GM18861 (cell line): ENCODE results near the gene LIAS.
"Not testable (repeated sequence)": the region's sequence is repeated elsewhere in the genome, so short reads cannot be mapped to it uniquely, and the experiment has no call there.

Source experiments
- ATAC-seq: cut with Tn5 transposase; IDR thresholded peaks from one replicate; pipeline ENCODE4 v1.9.1; 2021; ENCODE audit not compliant: unreplicated experiment

The LIAS gene

DNA sequence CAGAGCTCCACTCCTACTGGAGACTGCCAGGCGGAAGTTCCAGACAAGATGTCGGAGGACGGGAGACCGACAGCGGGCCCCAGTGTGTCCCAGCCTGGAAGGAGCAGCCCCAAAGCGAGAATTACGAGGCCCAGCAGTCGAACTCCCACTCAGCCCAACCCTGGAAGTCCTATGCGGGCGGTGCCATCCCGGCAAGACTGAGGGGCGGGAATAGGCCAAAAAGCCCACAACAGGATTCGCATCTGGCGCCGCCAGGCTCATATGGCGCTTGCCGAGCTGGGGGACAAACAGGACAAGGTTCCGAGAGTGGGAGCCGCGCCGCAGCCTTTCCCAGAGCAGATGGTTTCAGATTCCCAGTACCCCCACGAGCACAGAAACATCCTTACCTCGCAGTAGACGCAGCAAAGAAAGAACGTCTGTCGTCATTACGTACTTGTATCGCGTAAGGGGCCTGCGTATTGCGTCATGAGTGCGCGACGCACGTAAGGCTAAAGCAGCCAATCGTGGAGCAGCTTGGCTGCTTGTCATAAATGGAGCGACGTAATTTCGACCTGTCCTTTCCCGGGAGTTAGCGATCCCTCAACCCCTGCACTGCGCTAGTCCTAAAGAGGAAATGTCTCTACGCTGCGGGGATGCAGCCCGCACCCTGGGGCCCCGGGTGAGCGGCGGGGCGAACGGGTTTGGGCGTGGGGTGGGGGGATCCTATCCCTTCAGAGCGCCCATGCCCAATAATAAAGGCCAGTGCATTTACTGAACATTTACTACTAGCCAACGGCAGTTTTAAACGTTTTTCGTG lies at the start of gene LIAS, which contains the start of gene RPL9:
LIAS (plus strand) TSS at position 552 of the 796 bp plus-strand sequence; CDS start at position 614, 62 bp downstream.
RPL9 (minus strand) TSS at position 418 of the 796 bp plus-strand sequence. CDS start 483 bp downstream, outside the sequence.
- ATAC-seq: peak; percentile 81

DNA sequence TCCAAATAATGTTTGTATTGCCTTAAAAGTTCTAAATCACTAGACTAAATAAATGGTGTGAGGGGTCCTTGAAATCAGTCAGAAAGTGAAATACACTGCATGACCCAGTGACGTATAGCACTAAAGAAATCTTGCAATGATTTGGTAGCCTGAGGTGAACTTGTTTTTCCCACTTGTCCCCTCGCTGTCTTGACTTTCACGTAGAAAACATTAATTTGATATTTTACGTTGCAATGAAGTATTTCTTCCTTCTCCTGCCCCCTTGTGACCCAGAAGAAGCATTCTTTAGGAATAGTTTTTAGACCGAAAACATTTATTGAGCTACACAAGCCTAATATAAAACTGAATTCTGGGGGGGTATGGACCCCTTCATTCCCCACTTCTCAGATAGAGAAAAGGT lies 48.4 kb upstream of the LIAS start:
- no peak for ATAC-seq

DNA sequence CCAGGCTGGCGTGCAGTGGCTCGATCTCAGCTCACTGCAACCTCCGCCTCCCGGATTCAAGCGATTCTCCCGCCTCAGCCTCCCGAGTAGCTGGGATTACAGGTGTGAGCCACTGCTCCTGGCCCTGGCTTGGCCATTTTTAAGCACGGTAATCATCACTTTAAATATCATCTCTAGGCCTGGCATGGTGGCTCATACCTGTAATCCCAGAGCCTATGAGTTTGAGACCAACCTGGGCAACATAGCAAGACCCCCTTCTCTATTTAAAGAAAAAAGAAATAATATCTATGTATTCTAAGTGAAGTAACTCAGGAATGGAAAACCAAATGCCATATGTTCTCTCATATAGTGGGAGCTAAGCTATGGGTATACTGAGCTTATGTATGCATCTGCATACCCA lies 47.3 kb upstream of the LIAS start:
- ATAC-seq: not testable (repeated sequence)

DNA sequence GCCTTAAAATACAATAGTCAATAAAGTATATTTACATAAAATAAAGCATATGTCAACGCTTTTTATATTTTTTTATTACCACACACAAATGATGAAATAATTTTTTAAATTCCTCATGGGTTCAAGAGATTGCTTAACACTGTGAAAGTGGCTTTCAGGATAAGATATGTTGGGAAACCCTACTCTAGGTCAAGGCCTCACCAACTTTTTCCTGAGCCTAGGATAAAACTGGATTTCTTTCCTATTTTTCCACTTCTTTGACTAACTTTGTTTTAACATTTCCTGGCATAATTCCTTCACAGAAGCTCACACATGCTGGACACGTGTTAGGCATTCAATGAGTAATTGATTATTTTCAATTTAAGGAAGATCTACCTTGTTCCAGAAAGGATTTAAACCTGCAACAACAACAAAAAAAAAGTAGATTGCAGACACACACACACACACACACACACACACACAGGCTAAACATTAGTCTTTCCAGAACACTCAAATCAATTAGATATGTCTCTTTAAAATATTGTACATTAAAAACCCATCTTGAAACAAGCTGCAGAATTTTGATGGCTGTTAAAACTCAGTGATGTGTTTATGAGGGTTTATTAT lies 43.1 kb upstream of the LIAS start:
- no peak for ATAC-seq

DNA sequence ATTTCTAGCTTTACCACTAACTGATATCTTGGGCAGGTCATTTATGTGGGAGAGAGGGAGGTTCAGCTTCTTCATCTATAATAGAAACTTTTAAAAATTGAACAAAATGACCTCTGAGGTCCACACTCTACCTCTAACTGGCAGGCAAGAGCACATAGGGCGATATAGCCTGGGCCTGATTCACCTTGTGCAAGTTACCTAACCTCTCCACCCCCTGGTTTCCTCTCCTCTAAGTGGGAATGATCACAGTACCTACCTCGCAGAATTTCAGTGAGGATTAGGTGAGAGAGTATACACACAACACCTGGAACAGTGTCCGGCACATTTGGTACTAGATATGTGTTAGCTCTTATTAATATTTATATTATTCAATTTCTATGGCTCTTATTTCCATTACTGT lies 36.6 kb upstream of the LIAS start:
- ATAC-seq: no peak

DNA sequence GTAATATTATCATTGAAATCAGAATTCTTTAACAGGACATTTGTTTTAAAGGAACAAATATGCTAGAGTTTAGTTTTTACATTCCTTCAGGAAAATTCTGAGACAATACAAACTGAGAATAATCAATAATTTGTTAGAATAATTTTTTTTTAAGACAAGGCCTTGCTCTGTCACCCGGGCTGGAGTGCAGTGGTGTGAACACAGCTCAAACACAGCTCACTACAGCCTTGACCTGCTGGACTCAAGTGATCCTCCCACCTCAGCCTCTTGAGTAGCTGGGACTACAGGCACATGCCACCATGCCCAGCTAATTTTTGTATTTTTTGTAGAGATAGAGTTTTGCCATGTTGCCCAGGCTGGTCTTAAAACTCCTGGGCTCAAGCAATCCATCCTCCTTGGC lies 33.6 kb upstream of the LIAS start:
- ATAC-seq: not testable (repeated sequence)

DNA sequence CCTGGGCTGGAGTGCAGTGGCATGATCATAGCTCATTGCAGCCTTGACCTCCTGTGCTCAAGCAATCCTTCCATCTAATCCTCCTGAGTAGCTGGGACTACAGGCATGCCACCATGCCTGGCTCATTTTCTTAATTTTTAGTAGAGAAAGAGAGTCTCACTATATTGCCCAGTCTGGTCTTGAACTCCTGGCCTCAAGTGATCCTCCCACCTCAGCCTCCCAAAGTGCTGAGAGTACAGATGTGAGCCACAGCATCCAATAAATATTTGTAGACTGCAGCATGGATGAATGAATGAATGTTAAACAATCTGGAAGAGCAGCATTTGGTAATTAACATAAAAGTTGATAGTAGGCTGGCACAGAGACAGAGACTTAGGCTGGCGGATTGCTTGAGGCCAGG lies 32.1 kb upstream of the LIAS start:
- ATAC-seq: no peak

DNA sequence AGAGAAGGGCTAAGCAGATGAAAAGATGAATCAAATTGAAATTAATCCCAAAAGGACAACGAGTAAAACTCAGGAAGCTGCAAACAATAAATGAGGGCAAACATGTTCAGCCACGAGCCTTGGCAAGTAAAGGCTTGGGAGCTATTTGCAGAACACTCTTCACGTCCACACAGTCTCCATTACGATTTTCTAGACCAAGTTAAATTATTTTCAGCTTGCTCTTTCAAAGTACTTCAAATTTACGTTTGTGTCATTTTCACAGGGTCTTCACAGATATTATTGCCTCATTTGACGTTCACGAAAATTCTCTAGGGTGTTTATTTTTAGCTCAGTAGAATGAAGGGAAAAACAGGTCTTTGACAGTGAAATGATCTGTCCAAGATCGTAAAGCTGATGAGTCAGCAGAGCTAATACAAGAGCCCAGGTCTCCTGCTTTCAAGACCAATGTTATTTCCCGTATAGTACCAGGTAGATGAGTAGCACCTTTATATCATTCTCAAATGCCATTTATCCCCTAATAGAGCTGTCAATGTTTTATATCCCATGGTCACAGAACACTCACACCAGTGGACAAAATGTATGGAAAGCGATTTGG lies 31.2 kb upstream of the LIAS start:
- ATAC-seq: no peak

DNA sequence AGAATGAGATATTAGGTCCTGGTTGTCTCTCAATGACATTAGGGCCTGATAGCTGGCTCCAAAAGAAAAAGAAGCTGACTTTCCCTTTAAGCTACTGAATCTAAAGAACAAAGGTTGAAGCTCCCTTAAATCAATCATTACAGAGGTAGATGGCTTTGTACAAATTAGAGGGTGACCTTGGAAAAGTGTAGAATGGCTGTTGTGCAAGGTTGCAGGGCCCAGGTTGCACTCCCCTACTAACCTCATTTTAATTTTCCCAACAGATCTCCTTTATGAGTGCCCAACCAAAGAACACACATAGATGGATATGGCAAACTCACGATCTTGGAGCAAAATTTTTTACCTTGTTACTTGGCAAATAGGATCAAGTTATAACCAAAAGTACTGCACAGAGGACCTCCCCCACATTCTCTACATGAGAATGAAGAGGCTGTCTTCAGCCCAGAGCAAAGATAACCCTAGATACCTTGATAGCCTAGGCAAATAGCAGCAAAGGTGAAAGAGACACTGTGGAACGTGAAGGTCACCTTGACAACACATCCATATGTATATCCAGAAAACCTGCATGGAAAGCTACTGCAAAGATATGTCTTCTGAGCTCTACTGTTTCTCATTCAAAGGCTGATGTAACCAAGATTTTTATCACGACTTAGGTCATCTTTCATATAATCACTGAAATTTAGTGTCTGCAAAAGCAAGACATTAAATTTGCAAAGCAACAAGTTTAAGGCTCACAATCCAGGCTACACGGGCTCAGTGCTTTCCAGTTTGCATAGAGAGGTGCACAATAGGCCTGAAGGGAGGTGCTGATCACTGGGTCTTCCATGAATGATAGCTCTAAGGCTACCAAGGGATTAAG lies 29.2 kb upstream of the LIAS start:
- no peak for ATAC-seq

DNA sequence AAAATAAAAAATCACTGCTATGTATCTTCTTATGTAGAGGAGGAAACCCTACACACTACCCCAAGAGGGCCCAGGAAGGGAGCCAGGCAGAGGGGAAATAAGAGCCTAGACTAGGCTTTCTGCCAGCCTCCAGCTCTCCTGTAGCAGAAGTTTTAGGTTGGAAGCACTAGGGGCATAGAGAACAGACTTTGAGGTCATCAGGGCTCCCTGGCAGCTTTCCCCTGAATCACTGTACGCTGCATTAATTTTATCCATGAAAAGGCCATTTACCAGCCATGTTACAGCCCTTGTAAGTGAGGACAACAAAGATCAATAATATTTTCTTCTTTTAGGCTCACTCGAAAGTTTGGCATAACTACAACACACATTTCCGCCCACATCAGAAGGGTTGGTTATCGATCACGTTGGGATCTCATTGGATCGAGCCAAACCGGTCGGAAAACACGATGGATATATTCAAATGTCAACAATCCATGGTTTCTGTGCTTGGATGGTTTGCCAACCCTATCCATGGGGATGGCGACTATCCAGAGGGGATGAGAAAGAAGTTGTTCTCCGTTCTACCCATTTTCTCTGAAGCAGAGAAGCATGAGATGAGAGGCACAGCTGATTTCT lies 24.9 kb upstream of the LIAS start:
- ATAC-seq: no peak

DNA sequence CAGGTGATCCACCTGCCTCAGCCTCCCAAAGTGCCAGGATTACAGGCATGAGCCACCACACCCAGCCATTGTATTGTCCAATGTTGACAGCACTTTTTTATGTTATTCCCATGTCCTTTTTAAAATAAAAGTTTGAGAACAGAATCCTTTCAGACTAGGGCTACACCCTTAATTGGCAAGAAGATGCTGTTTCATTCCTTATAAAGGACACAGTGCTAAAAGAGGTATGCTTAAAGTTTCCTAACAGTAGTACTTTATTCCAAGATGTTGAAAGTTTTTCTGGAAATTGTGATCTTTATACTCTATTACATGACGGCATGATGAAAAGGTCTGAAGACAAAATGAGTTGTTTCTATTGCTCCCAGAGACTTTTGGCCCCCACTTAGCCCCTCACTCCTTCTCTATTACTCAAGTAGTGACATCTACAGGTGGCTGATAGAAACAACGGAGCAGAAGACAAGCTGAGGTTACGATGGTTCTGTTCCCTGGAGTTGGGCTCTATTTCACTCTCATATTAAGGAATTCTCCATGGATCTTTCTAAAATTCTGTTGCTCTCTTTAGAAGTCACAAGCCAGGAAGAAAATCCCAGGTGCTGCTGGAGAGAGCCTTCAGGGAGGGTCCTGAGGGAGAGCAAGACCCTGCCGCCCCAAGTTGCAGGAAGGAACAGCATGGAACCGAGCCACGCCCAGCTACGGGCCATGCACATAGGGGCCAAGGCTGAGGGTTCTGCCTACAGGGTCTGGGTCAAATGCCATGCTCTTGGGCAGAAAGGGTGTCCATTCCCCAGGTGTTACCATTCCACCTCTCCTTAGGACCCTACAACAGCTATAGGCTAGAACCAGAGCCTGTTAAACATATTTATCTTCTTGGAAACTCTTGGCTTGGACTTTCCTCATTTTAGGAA lies 22.9 kb upstream of the LIAS start:
- ATAC-seq: no peak

DNA sequence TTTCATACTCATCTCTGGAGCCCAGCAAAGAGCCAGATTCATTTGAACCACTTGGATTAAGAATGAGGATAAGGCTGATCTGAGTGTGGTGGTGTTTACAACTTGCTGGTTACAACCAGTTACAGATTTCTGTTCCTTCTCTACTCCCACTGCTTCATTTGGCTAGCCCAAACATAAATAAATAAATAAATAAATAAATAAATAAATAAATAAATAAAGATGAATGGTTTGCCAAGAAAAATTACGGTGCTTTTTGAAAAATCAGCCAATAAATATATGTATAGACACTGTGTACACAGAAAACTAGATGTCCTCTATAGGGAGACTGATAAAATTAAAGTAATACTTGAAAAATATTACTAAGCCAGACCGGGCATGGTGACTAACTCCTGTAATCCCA lies 17.3 kb upstream of the LIAS start:
- ATAC-seq: no peak

DNA sequence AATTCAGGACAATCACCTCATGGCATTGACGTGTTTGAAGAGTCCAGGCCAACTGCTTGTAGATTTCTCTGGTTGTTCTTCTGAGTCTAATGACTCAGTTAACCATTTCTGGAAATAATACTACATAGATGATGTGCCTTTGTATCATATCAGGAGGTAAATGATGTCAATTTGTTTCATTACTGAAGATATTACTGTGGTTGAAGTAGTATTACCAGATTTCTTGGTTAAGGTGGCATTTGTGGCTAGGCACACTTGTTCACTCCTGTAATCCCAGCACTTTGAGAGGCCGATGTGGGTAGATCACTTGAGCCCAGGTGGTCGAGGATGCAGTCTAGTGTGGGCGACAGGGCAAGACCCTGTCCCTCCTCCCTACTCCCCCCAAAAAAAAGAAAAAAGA lies 15.9 kb upstream of the LIAS start:
- no peak for ATAC-seq

DNA sequence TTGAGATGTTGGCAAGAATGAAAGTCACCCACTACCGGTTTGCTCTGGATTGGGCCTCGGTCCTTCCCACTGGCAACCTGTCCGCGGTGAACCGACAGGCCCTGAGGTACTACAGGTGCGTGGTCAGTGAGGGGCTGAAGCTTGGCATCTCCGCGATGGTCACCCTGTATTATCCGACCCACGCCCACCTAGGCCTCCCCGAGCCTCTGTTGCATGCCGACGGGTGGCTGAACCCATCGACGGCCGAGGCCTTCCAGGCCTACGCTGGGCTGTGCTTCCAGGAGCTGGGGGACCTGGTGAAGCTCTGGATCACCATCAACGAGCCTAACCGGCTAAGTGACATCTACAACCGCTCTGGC lies 12.4 kb upstream of the LIAS start:
- ATAC-seq: no peak

DNA sequence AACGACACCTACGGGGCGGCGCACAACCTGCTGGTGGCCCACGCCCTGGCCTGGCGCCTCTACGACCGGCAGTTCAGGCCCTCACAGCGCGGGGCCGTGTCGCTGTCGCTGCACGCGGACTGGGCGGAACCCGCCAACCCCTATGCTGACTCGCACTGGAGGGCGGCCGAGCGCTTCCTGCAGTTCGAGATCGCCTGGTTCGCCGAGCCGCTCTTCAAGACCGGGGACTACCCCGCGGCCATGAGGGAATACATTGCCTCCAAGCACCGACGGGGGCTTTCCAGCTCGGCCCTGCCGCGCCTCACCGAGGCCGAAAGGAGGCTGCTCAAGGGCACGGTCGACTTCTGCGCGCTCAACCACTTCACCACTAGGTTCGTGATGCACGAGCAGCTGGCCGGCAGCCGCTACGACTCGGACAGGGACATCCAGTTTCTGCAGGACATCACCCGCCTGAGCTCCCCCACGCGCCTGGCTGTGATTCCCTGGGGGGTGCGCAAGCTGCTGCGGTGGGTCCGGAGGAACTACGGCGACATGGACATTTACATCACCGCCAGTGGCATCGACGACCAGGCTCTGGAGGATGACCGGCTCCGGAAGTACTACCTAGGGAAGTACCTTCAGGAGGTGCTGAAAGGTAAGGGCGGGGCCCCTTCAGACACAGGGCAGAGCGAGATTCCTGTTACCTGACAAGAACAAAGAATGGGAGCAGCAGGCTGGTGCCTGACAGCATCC lies 11.8 kb upstream of the LIAS start:
- ATAC-seq: peak; percentile 78

DNA sequence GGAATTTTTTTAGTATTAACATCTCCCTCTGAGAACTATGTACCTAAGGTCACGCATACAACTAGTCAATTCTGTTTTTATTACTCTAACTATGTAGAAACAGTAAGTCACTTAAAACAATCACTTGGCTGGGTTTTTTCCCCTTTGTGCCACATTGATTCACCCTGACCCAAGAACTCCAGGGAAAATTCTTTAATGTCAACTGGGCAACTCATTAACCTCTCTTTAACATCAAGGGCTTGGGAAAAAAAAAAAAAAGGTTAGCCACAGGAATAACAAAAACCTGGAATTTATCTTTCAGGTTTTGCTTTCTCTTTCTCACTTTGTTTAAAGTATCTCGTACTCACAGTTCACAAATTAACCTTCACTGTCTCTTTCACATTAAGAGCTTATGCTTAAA lies 8.2 kb upstream of the LIAS start:
- ATAC-seq: no peak

DNA sequence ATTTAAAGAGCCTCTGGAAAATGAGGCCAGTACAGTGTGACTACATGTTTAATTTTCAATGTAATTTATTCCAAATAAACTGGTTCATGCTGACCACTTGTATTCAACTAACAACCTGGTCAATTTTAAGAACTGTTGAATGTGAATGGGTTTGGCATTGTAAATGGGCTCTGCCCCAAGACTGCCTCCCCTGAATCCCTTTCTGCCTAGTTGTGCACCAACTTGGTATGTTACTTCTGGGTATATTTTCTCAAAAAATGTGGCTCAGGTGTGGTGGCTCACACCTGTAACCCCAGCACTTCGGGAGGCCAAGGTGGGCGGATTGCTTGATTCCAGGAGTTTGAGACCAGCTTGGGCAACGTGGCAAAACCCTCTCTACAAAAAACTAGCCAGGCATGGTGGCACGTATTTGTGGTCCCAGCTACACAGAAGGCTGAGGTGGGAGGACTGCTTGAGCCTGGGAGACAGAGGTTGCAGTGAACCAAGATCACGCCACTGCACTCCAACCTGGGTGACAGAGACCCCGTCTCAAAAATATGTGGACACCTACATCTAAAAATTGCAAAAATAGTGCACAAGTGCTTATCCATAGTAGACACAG lies 7.3 kb upstream of the LIAS start:
- ATAC-seq: no peak

DNA sequence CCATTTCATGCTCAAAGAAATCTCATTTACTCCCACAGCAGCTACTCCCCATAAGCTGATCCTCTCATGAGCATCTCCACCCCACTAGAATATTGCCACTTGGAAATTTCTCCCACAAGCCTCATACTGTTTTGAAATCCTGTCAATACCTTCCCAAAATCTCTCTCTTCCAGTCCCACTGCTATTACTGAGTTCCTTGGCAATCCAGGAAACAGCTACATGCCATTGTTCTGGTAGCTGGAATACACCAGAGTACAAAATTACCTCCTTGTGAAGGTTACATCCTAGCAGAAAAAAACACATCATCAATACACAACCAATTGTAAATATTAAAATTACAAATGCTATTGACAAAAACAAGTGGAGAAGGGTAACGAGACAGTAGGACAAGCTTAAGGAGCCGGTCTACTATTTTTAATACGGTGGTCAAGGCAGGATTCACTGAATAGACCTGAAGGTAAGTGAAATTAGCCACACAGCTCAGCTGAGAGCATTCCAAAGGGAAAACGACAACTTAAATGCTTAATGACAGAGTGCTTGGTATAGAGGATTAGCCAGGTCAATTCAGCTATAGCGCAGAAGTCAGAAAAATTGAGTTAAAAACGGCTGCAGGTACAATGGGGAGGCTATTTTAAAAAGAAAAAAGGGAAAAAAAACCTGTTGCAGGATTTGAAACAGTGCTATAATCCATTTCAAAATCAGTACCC lies 6.5 kb upstream of the LIAS start:
- ATAC-seq: no peak
